HCT116 (cell line): ENCODE results near the gene TM9SF4. TPM values are rescaled to one million over a fixed set of nuclear protein-coding genes. Genes with fewer than 3 reads are reported as not detected.

Source experiments
- ATAC-seq: fragments of 200-7000 bp; cut with Tn5 transposase; 2 replicates; pipeline ENCODE4 v1.9.1; 2020; ENCODE audit warnings: mild to moderate bottlenecking, moderate library complexity
- BruUV-seq: library from RNA; stranded (reverse); fragments of 400-500 nt; replicated peaks from 2 replicates; lab custom pipeline; 2021; lab: Mats Ljungman, UMichigan
- CTCF ChIA-PET: fragments of 300-600 bp; sonication (Branson Sonifier 250); formaldehyde crosslinking; loops from one replicate; lab custom pipeline; 2021; ENCODE audit warnings: antibody characterized with exemption; lab: Charles Lee
- POLR2A ChIA-PET: fragments of 300-600, 350-600 bp; sonication (Branson Sonifier 250); formaldehyde crosslinking; loops from one replicate; lab custom pipeline; 2021; ENCODE audit warnings: antibody characterized with exemption; lab: Charles Lee
- RAD21 ChIA-PET, 2 experiments: fragments of 300-600 bp; sonication (Branson Sonifier 250); formaldehyde crosslinking; loops; one replicate each; lab custom pipeline; 2023; ENCODE audit warnings: low total read pairs in 2 of 2; ENCODE audit not compliant: uncharacterized antibody in 2 of 2, unreplicated experiment in 2 of 2, low non-redundant PET in 1 of 2; lab: Charles Lee
- DNase-seq: peaks from one replicate; pipeline ENCODE4 v3.0.0-alpha.2; 2010; ENCODE audit warnings: low read depth, low spot score
- H2AFZ ChIP-seq: fragments of 200-600 bp; shearing (Covaris generic), sonication (generic); 2 replicates; pipeline ENCODE4 v1.6.1; 2017; ENCODE audit warnings: low read depth, mixed run types, mixed read lengths, antibody characterized with exemption, low read length; ENCODE audit not compliant: poor library complexity, severe bottlenecking
- H3K27ac ChIP-seq: 2 replicates; pipeline ENCODE4 v1.5.1; 2012; ENCODE audit warnings: low read depth, low read length
- H3K27me3 ChIP-seq: fragments of 200-600 bp; sonication (generic); 2 replicates; pipeline ENCODE4 v1.6.1; 2016; ENCODE audit warnings: mixed run types, low read length, mixed read lengths; ENCODE audit not compliant: insufficient read depth
- H3K36me3 ChIP-seq, 2 experiments: fragments of 200-500 bp in 1 of 2; fragments of 200-600 bp in 1 of 2; sonication (Bioruptor generic) in 1 of 2; sonication (generic) in 1 of 2; 2 replicates each; pipeline versions ENCODE4 v1.5.1 to v1.6.1; 2014 to 2016; ENCODE audit warnings: low read length in 2 of 2, inconsistent platforms in 1 of 2, mixed read lengths in 1 of 2, mixed run types in 1 of 2; ENCODE audit not compliant: insufficient read depth in 2 of 2, control insufficient read depth in 1 of 2
- H3K4me1 ChIP-seq, 2 experiments: fragments of 200-600 bp in 1 of 2; sonication (generic) in 1 of 2; 2 replicates each; pipeline versions ENCODE4 v1.5.1 to v1.6.1; 2012 to 2017; ENCODE audit warnings: low read length in 2 of 2, inconsistent platforms in 1 of 2, mild to moderate bottlenecking in 1 of 2, mixed read lengths in 1 of 2, mixed run types in 1 of 2, moderate library complexity in 1 of 2; ENCODE audit not compliant: insufficient read depth in 2 of 2, control insufficient read depth in 1 of 2
- H3K4me2 ChIP-seq: fragments of 200-600 bp; sonication (generic); 2 replicates; pipeline ENCODE4 v1.6.1; 2017; ENCODE audit warnings: mixed run types, low read length, mixed read lengths
- H3K4me3 ChIP-seq, 2 experiments: fragments of 200-600 bp in 1 of 2; sonication (generic) in 1 of 2; replicated peaks in 1 of 2; 2 replicates each; pipeline ENCODE4 v1.5.1; 2011 to 2016; ENCODE audit warnings: low read length in 2 of 2, control low read depth in 1 of 2, low read depth in 1 of 2, mild to moderate bottlenecking in 1 of 2, mixed read lengths in 1 of 2, mixed run types in 1 of 2
- H3K79me2 ChIP-seq: fragments of 200-600 bp; sonication (generic); 2 replicates; pipeline ENCODE4 v1.6.1; 2017; ENCODE audit warnings: mild to moderate bottlenecking, mixed run types, low read length, moderate library complexity, mixed read lengths; ENCODE audit not compliant: insufficient read depth
- H3K9ac ChIP-seq: fragments of 200-600 bp; sonication (generic); 2 replicates; pipeline ENCODE4 v1.6.1; 2016; ENCODE audit warnings: low read length, mixed read lengths
- H3K9me2 ChIP-seq: fragments of 200-600 bp; sonication (generic), shearing (Covaris generic); 2 replicates; pipeline ENCODE4 v1.6.1; 2017; ENCODE audit warnings: mixed run types, mild to moderate bottlenecking, moderate library complexity; ENCODE audit not compliant: insufficient read depth
- H3K9me3 ChIP-seq, 2 experiments: fragments of 200-500 bp in 1 of 2; fragments of 200-600 bp in 1 of 2; sonication (Bioruptor generic) in 1 of 2; sonication (generic) in 1 of 2; 2 replicates each; pipeline ENCODE4 v1.6.1; 2014 to 2017; ENCODE audit warnings: low read length in 2 of 2, mixed read lengths in 2 of 2, inconsistent platforms in 1 of 2, low read depth in 1 of 2, mild to moderate bottlenecking in 1 of 2, mixed run types in 1 of 2, moderate library complexity in 1 of 2; ENCODE audit not compliant: control insufficient read depth in 1 of 2, insufficient read depth in 1 of 2
- H4K20me1 ChIP-seq: fragments of 200-600 bp; sonication (generic), shearing (Covaris generic); 2 replicates; pipeline ENCODE4 v1.6.1; 2017; ENCODE audit warnings: mixed run types, mild to moderate bottlenecking, moderate library complexity; ENCODE audit not compliant: insufficient read depth
- EGR1 ChIP-seq: IDR thresholded peaks from 2 replicates; pipeline ENCODE4 v1.6.1; 2012; ENCODE audit warnings: low read depth
- EZH2 ChIP-seq: fragments of 200-600 bp; sonication (generic); IDR thresholded peaks from 2 replicates; pipeline ENCODE4 v1.6.1; 2017; ENCODE audit warnings: antibody characterized with exemption, mixed run types
- EZH2phosphoT487 ChIP-seq: fragments of 200-600 bp; IDR thresholded peaks from 2 replicates; pipeline ENCODE4 v1.6.1; 2018; ENCODE audit warnings: antibody characterized with exemption, borderline replicate concordance
- FOSL1 ChIP-seq: IDR thresholded peaks from 2 replicates; pipeline ENCODE4 v1.6.1; 2012; ENCODE audit warnings: low read depth
- SRF ChIP-seq: IDR thresholded peaks from 2 replicates; pipeline ENCODE4 v1.6.1; 2012; ENCODE audit warnings: low read depth
- ZFX ChIP-seq: fragments of 450-650 bp; IDR thresholded peaks from 2 replicates; pipeline ENCODE4 v1.6.1; 2017
- ZNF274 ChIP-seq: fragments of 200-500 bp; sonication (Bioruptor generic); IDR thresholded peaks from 2 replicates; pipeline ENCODE4 v1.6.1; 2014; ENCODE audit warnings: mild to moderate bottlenecking, low read depth, low read length, inconsistent platforms
- intact Hi-C: fragments of 100-400 bp; cut with micrococcal nuclease; formaldehyde crosslinking; loops from 2 replicates; pipeline ENCODE4 v1.10.0; 2022
- total RNA-seq: library from RNA; stranded (reverse); gene quantifications from one replicate; pipeline ENCODE4 v1.2.1, GENCODE V29; 2021; ENCODE audit not compliant: unreplicated experiment
- TF ChIP-seq, protein P1 (sequence below): IDR thresholded peaks from 2 replicates; pipeline ENCODE4 v1.6.1; 2012
- TF ChIP-seq, protein P2 (sequence below), 3 experiments: fragments of 200-600 bp in 1 of 3; sonication (generic) in 1 of 3; IDR thresholded peaks in 2 of 3; conservative IDR thresholded peaks in 1 of 3; 2 replicates each; pipeline ENCODE4 v1.5.1; 2012 to 2017; ENCODE audit warnings: low read depth in 2 of 3, low read length in 2 of 3, antibody characterized with exemption in 1 of 3, borderline replicate concordance in 1 of 3, control low read depth in 1 of 3, mild to moderate bottlenecking in 1 of 3, mixed read lengths in 1 of 3, mixed run types in 1 of 3, moderate library complexity in 1 of 3; ENCODE audit not compliant: insufficient read depth in 1 of 3

TM9SF4 gene
- total RNA-seq, 1 experiment from 2014 or later, result 51.2 TPM

DNA sequence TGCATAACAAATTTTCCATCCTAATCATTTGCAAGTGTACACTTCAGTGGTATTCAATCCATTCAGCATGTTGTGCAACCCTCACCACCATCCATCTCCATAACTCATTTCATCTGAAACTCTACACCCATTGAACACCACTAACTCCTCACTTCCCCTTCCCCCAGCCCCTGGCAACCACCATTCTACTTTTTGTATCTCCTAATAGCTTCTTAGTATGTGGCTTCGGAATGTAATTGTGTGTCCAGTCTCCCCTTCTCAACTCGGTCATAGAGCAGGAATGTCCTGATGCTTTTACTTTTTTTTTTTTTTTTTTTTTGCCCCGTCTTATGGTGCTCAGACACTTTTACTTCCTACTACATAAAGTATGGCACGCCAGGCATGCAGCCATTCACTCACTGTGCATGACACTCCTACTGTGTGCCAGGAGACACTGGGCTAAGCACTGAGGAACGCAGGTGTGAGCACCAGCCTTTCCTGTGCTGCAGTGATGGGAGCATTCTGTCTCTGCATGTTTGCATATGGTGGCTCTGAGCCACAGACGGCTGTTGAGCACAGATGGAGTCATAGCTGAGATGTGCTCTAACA, 42.2 kb upstream of the TM9SF4 start:
- no peaks in the 10 kb centered on the region for H3K4me1 ChIP-seq
- H3K9me2 ChIP-seq, result no peaks in the 10 kb centered on the region
- no peak overlapping the region for H3K9ac ChIP-seq
- no peak overlapping the region for H3K4me3 ChIP-seq
- BruUV-seq, result no TSS peak
- ATAC-seq, result no peak
- H3K27ac ChIP-seq, result no peak overlapping the region
- CTCF ChIA-PET, result no interaction called here
- no peaks in the 10 kb centered on the region for H3K79me2 ChIP-seq
- intact Hi-C loops, result no loop called here
- TF ChIP-seq ZNF274, result no peak
- TF ChIP-seq ZFX, result no peak
- TF ChIP-seq, protein P1, sequence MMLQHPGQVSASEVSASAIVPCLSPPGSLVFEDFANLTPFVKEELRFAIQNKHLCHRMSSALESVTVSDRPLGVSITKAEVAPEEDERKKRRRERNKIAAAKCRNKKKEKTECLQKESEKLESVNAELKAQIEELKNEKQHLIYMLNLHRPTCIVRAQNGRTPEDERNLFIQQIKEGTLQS, result no peak
- no peak for TF ChIP-seq EGR1
- TF ChIP-seq FOSL1, result no peak
- no peak for TF ChIP-seq SRF
- RAD21 ChIA-PET, result no interaction called here
- no peaks in the 10 kb centered on the region for H3K9me3 ChIP-seq
- H3K27me3 ChIP-seq, result peaks cover 7% of the 10 kb centered on the region
- DNase-seq, result no peak
- H3K4me2 ChIP-seq, result no peak overlapping the region
- no peak overlapping the region for H2AFZ ChIP-seq
- H4K20me1 ChIP-seq, result no peaks in the 10 kb centered on the region
- POLR2A ChIA-PET, result no interaction called here
- no peaks in the 10 kb centered on the region for H3K36me3 ChIP-seq

GRCh38 chr20:32068174-32068573, 41.3 kb upstream of the TM9SF4 start:
- H3K36me3 ChIP-seq, result no peaks in the 10 kb centered on the region
- H3K9me2 ChIP-seq, result no peaks in the 10 kb centered on the region
- BruUV-seq, result no TSS peak
- H3K4me2 ChIP-seq, result no peak overlapping the region
- no peak overlapping the region for H2AFZ ChIP-seq
- CTCF ChIA-PET, result no interaction called here
- H3K4me1 ChIP-seq, result no peaks in the 10 kb centered on the region
- POLR2A ChIA-PET, result no interaction called here
- no peak overlapping the region for H3K9ac ChIP-seq
- no peak overlapping the region for H3K27ac ChIP-seq
- H3K27me3 ChIP-seq, result no peaks in the 10 kb centered on the region; the same call in 1 of the 2 replicates
- RAD21 ChIA-PET, result no interaction called here
- H4K20me1 ChIP-seq, result no peaks in the 10 kb centered on the region
- no peaks in the 10 kb centered on the region for H3K79me2 ChIP-seq
- TF ChIP-seq SRF (no peak), EGR1 (no peak), FOSL1 (no peak), EZH2 (no peak), EZH2phosphoT487 (no peak)
- TF ChIP-seq, protein P2, sequence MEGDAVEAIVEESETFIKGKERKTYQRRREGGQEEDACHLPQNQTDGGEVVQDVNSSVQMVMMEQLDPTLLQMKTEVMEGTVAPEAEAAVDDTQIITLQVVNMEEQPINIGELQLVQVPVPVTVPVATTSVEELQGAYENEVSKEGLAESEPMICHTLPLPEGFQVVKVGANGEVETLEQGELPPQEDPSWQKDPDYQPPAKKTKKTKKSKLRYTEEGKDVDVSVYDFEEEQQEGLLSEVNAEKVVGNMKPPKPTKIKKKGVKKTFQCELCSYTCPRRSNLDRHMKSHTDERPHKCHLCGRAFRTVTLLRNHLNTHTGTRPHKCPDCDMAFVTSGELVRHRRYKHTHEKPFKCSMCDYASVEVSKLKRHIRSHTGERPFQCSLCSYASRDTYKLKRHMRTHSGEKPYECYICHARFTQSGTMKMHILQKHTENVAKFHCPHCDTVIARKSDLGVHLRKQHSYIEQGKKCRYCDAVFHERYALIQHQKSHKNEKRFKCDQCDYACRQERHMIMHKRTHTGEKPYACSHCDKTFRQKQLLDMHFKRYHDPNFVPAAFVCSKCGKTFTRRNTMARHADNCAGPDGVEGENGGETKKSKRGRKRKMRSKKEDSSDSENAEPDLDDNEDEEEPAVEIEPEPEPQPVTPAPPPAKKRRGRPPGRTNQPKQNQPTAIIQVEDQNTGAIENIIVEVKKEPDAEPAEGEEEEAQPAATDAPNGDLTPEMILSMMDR (IDR thresholded peaks at IDR 0.05 in 2 of 3, conservative IDR thresholded peaks at IDR 0.05 in 1 of 3; ENCODE audit: borderline replicate concordance in 1 of 3, insufficient read depth in 1 of 3, low read depth in 2 of 3, low read length in 2 of 3), result no peak
- no peaks in the 10 kb centered on the region for H3K9me3 ChIP-seq
- no peak overlapping the region for H3K4me3 ChIP-seq
- intact Hi-C loops, result no loop called here
- DNase-seq (no peak), ATAC-seq (no peak)
